Muscle of back (tissue), 11 donors: Measurements from ENCODE around the gene LRRC3B. TPM values are rescaled to one million over a fixed set of nuclear protein-coding genes. Genes with fewer than 3 reads are reported as not detected.
A peak's percentile ranks its signal among the peaks of the same experiment; 100 is the strongest.

Source experiments
- DNase-seq, 3 donors: peaks; one replicate each; pipeline versions ENCODE4 v3.0.0 to v3.0.0-alpha.2; 2013
- polyA plus RNA-seq, 10 donors: library from polyadenylated mRNA; unstranded; fragments of 120-200 nt; gene quantifications; one replicate each; pipeline ENCODE4 v1.2.1, GENCODE V29; 2013; ENCODE audit not compliant: insufficient read length in 10 of 10

Gene LRRC3B
- polyA plus RNA-seq, 10 donors, result 8.0 to 14.6 (median 11.1) TPM

DNA sequence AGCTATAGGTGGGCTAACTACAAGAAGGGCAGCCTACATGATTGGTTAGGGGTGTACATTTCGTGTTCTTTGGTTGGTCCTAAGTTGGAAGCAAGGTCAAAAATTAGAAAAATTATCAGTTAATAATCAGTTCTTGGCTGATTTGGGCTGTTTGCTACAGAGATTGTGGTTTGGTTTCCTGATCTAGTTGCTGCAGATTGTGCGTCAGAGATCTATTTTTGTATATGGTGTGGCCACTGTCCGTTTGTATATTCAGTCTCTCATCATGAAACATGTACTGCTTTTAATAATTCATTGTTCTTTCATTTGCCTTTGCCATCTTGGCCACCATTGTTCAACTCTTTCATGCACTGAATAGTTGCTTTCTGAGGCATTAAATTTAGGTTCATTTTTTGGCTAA lies 80.9 kb downstream of the LRRC3B start:
- no peak for DNase-seq

DNA sequence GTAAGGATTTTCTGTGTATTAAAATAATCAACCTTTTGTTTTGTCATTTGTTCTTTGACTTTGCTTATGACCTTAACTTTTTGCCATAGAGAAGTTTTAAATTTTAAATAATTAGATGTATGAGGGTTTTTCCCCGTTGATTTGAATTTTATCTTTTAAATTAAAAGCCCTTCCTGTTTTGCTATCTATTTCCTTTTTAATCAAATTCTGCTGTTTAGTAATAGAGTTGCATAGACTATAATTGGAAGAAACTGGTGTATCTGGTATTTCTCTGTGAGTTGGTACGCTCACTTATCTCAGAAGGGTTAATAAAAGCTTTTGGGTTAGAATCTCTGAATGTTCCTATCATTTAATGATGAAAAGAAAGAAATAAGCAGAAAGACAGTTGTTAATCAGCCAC lies 82.2 kb downstream of the LRRC3B start:
- DNase-seq, result no peak

DNA sequence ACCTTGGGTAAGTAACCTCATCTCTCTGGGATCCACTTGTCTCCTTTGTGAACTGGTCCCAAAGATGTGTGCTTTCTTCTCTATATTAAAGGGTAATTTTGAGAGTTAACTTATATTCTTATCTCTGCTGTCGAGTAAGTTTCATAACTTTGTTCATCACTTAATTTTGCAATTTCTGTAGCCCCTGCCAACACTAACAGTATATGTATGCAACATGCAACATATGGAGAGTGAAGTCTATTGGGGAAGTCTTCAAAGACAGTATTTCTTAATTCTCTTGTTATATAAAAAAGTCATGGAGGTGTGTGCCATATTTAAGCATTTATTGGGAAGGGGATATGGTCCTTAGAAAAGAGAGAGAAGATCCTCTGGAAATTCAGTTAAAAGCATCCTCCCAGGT lies 85.9 kb downstream of the LRRC3B start:
- DNase-seq, result no peak

DNA sequence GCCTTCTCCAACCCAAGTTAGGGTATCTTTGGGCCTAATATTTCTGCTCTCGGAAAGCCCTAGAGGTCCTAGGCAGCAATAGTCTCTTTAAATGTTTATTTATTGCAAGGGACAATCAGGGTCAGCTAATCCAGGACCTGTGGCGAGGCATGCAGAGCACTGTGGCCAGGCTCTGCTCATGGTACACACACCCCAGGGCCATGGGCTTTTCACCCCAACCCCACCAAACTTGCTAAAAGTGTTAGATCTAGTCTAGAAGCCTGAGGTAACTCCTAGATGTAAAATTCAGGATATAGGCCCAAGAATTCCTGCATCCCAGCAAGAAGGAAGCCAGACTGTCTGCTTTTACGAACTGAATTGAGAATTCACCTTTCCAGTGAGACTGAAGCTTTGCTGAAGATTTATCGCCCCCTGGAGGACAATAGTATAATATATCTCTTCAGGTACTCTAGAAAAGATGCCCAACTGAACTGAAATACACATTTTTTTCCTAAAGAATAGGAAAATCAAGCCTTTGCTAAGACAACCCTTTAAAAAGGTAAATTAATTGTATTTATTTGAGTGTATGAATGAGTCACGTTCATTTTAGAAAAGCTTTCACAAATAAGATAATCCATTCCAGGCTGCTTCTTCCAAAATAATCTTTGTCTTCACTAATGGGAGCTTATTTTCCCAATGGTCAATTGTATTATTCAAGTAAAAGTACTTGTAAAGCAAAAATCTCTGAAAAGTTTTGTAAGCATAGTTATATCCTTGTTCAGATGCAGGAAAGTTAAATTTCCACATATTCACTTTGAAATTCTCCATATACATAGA lies 89.8 kb downstream of the LRRC3B start:
- peak; percentile 52 to 80 (median 70) for DNase-seq

DNA sequence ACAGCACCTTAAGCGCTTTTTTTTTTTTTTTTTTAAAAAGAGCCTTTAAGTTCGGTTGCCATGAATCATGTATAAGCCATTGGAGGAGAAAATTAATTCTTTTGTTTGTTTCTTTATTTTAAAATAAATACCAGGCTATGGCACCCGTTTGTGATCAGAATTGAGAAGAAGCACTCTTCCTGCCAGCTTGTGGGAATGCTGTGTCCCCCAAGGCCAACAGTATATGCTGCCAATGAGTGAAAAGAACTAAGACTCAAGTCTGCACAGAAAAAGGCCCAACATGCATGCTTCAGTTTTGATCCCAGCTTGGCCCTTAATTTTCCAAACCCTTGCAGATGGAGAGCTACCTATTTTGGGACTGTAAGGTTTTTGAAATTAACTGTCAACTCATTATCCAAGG lies 90.5 kb downstream of the LRRC3B start:
- no peak for DNase-seq

DNA sequence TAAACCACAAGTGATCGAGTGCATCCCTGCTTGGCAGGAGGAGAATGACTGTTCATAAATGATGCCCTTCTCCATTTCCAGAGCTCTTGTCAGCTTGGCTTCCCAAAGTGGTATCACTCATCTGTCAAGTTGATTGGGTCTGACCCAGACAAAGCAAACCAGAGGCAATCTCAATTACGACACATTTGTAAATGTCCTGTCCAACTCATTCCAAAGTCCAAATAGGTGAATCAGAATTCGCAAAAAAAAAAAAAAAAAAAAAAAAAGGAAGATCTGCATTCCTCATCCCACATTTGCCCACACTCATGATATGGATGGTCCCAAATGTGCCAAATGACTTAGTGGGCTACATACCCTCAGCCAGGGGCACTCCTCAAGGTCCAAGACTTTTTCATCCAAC lies 91.9 kb downstream of the LRRC3B start:
- no peak for DNase-seq

DNA sequence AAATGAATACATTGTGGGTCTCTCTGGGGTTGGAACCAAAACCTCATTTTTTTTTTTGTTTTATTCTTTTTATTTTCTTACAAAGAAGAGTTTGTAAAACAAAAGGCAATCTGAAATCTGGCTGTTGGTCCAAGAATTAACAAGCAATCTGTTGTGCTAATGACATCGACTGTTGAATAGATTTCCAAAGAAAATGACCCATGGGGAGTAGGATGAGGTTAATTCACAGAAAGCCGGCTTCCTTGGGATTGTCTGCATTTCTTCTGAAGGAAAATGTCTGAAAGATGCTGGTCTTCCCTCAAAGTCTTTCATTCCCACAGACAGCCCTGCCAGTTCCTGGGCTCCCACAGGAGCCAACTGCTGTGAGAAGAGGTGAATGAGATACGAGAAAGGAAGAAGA lies 92.9 kb downstream of the LRRC3B start:
- DNase-seq, result peak; percentile 14 to 60 (median 36)

DNA sequence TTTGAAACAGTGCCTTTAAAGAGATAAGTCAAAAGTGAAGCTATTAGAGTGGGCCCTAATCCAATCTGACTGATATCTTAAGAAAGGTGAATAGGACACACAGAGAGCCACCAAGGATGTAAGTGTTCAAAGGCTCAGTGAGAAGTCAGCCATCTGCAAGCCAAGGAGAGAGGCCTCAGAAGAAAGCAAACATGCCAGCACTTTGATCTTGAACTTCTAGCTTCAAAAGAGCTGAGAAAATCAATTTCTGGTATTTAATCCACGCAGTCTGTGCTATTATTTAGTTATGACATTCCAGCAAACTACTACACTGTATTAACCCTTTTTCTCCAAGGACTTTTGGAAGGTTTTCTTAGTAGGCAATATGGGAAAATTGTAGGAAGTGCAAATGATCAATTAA lies 95.7 kb downstream of the LRRC3B start:
- no peak for DNase-seq

DNA sequence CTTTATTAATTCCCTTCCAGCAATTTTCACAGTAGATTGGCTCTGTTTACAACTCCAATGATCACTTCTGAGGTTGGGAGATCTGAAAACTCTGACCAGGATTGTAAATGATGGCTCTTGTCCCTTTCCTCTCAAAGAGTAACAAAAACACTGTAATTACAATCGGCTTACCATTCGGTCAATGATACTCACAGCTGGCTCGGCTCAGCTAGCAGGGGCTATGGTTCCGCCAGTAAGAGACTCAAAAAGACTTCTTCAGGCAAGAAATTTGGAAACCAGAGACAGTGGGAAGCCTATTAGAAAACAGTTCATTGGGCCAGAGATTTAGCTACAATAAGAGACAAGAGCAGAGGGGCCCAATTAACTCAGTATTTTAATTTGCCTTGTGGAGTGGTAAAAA lies 96.6 kb downstream of the LRRC3B start:
- DNase-seq, result no peak

DNA sequence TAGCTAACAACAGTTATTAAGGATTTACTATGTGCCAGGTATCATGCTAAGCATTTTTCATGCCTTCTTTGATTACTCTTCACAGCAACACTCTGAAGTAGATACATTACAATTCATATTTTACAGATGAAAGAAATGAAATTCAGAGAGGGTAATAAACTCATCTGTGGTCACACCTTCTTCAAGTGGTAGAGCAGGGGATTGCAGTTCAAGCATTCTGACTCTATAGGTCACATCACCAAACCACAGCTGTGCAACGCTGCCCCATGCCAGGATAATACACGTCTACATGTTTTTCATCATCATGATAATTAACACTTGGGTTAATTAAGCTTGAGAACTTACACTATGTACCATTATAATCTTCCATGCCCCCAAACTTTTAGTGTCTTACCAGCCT lies 98.5 kb downstream of the LRRC3B start:
- no peak for DNase-seq

DNA sequence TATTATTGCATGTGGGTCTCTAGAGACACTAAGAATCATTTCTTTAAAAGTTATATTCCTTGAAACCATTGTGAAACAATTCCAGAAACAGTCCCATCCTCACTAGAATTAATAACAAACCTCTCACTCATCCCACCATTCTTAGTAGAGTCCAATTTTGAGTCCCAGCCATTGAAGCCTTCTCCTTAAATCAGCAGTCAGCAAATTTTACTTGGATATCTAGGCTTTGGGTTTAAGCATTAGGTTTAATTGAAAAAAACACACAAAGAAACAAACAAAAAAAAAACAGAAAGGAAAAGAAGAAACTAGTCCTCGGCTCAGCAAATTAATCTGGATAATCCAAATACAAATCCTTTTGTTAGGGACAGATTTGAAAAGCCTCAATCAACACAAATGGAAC lies 109.3 kb downstream of the LRRC3B start:
- DNase-seq, result no peak

DNA sequence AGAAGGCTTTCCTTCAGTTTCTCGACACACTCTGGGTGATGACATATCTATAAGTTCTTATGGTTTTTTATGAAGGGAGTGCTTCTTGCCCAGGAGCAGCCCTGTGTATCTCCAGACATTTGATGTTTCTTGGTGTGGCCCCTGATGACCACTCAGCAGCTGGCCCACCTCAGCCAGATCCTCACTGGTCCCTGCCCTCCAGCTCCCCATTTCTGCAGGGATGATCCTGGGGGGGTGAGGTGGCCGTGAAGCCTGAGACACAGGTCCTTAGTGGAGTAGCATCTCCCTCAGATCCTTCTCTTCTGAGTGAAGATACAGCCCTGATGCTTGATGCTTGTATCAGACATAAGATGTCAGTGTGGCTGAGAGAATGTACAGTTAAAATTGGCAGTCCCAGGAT lies 127.7 kb downstream of the LRRC3B start:
- no peak for DNase-seq

DNA sequence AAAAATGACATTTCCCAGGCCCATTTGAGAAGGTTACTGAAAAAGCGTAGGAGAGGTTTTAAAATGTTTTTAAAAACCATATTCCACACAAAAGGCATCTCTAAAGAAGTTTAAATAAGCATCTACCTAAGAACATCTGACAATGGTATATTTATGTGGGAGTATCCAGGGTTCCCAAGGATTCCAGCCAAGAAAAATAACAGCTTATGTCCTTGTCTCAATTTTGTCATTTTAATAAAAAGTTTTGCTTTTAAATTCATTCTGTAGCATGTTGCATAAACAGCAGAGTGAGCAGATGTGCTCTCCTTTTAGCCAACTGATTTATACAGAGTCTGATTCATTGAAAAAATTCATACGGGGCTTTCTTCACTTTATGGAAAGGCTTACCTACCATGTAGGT lies 129.9 kb downstream of the LRRC3B start:
- DNase-seq, result peak; percentile 44 to 77 (median 45)

DNA sequence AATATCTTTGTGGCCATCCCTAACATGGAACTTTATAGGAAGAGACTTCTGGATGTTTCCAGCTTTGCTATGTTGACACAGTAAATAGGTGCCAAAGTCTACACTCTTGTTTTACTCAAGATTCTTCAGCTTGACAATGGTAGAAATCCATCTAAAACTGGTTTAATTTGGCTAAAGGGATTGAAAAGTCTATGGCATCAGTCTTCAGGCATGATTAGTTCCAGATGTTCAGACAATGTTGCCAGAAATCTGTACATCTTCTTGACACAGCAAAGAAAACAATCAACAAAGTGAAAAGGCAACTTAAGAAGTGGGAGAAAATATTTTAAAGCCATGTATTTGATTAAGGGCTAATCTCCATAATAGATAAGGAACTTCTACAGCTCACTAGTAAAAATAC lies 130.5 kb downstream of the LRRC3B start:
- peak; percentile 15 to 63 (median 27) for DNase-seq

DNA sequence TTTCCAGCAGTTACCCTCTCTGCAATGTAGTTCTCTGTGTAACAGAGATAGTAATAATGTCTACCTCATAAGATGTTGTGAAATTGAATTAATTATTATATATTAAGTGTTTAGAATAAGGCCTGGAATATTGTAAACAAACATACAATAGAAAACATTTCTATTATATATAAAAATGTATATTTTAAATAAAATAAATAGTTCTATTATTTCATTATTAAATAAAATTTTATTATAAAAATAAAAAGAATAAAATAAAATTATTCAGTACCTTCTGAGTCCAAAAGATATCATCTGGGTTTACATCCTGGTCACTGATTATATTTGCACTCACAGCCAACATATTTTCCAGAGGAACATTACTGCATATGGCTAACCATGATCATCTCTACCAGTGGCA lies 135.4 kb downstream of the LRRC3B start:
- no peak for DNase-seq
